DOHH2 (cell line): ENCODE data around the gene DPYD.

Experiments used
- H3F3A ChIP-seq: fragments of 200-600 bp; sonication (generic), shearing (Covaris generic); 2 replicates; pipeline ENCODE4 v1.6.0; 2016; ENCODE audit warnings: antibody characterized with exemption, mild to moderate bottlenecking; ENCODE audit not compliant: control insufficient read depth, insufficient read depth
- H3K27ac ChIP-seq: fragments of 200-600 bp; sonication (generic); 2 replicates; pipeline ENCODE4 v1.5.1; 2014; ENCODE audit warnings: low read depth, mild to moderate bottlenecking, low read length, moderate library complexity
- H3K27me3 ChIP-seq: fragments of 200-600 bp; sonication (generic); 2 replicates; pipeline ENCODE4 v1.6.1; 2014; ENCODE audit warnings: mild to moderate bottlenecking, low read length, mixed read lengths; ENCODE audit not compliant: control insufficient read depth
- H3K36me3 ChIP-seq: fragments of 200-600 bp; sonication (generic); 2 replicates; pipeline ENCODE4 v1.6.1; 2014; ENCODE audit warnings: mild to moderate bottlenecking, low read length, moderate library complexity, mixed read lengths; ENCODE audit not compliant: control insufficient read depth
- H3K4me1 ChIP-seq: fragments of 200-600 bp; sonication (generic); 2 replicates; pipeline ENCODE4 v1.6.1; 2014; ENCODE audit warnings: mild to moderate bottlenecking, low read length, mixed read lengths; ENCODE audit not compliant: control insufficient read depth
- H3K4me2 ChIP-seq: fragments of 200-600 bp; sonication (generic); 2 replicates; pipeline ENCODE4 v1.6.0; 2014; ENCODE audit warnings: mild to moderate bottlenecking, low read length, moderate library complexity
- H3K4me3 ChIP-seq: fragments of 200-600 bp; sonication (generic); 2 replicates; pipeline ENCODE4 v1.5.1; 2014; ENCODE audit warnings: mild to moderate bottlenecking, low read length, mixed read lengths
- H3K79me2 ChIP-seq: fragments of 200-600 bp; sonication (generic); 2 replicates; pipeline ENCODE4 v1.6.1; 2014; ENCODE audit warnings: mild to moderate bottlenecking, low read length, mixed read lengths; ENCODE audit not compliant: control insufficient read depth
- H3K9me2 ChIP-seq: fragments of 200-600 bp; sonication (generic); replicated peaks from 2 replicates; pipeline ENCODE4 v1.6.1; 2014; ENCODE audit warnings: mild to moderate bottlenecking, low read length, mixed read lengths; ENCODE audit not compliant: control insufficient read depth
- H3K9me3 ChIP-seq: fragments of 200-600 bp; sonication (generic); 2 replicates; pipeline ENCODE4 v1.6.1; 2014; ENCODE audit warnings: antibody characterized with exemption, low read length, mixed read lengths; ENCODE audit not compliant: control insufficient read depth, insufficient read depth
- H4K20me1 ChIP-seq: fragments of 200-600 bp; sonication (generic); 2 replicates; pipeline ENCODE4 v1.6.0; 2014; ENCODE audit warnings: low read depth, mild to moderate bottlenecking, antibody characterized with exemption, low read length, moderate library complexity; ENCODE audit not compliant: control insufficient read depth, insufficient read depth
- CTCF ChIP-seq: fragments of 200-600 bp; sonication (generic); IDR thresholded peaks from one replicate; pipeline ENCODE4 v1.5.1; 2014; ENCODE audit warnings: antibody characterized with exemption, mild to moderate bottlenecking, low read depth, low read length; ENCODE audit not compliant: poor library complexity, severe bottlenecking
- EZH2phosphoT487 ChIP-seq: fragments of 200-600 bp; sonication (generic); IDR thresholded peaks from 2 replicates; pipeline ENCODE4 v1.6.1; 2017; ENCODE audit warnings: borderline replicate concordance, mild to moderate bottlenecking, antibody characterized with exemption, low read length, moderate library complexity, mixed read lengths

The DPYD gene

GRCh38 chr1:97212671-97213070 is 708.2 kb downstream of the DPYD start:
- H3K4me3 ChIP-seq, result no peak overlapping the region
- no peak overlapping the region for H3K27ac ChIP-seq
- no peaks in the 10 kb centered on the region for H3K9me2 ChIP-seq
- TF ChIP-seq CTCF (no peak), EZH2phosphoT487 (no peak)
- no peaks in the 10 kb centered on the region for H3K9me3 ChIP-seq
- no peak overlapping the region for H3K4me2 ChIP-seq
- H3K79me2 ChIP-seq, result no peaks in the 10 kb centered on the region
- H4K20me1 ChIP-seq, result no peaks in the 10 kb centered on the region
- H3F3A ChIP-seq, result no peaks in the 10 kb centered on the region
- no peaks in the 10 kb centered on the region for H3K36me3 ChIP-seq
- no peaks in the 10 kb centered on the region for H3K4me1 ChIP-seq
- no peaks in the 10 kb centered on the region for H3K27me3 ChIP-seq

- Histone ChIP-seq H3K4me1 (no peaks in the 10 kb centered on the region), H3K27ac (no peak overlapping the region), H4K20me1 (no peaks in the 10 kb centered on the region), H3F3A (no peaks in the 10 kb centered on the region), H3K79me2 (no peaks in the 10 kb centered on the region), H3K36me3 (no peaks in the 10 kb centered on the region), H3K9me3 (no peaks in the 10 kb centered on the region), H3K4me3 (no peak overlapping the region), H3K9me2 (no peaks in the 10 kb centered on the region), H3K27me3 (no peaks in the 10 kb centered on the region), H3K4me2 (no peak overlapping the region)
- no peak for TF ChIP-seq EZH2phosphoT487
- TF ChIP-seq CTCF, result no peak
Measured at GRCh38 chr1:97210307-97210706, 710.5 kb downstream of the DPYD start.

- Histone ChIP-seq H3K27ac (no peak overlapping the region), H3K4me2 (no peak overlapping the region), H3F3A (no peaks in the 10 kb centered on the region), H3K9me3 (no peaks in the 10 kb centered on the region), H3K4me1 (no peaks in the 10 kb centered on the region), H3K9me2 (no peaks in the 10 kb centered on the region), H4K20me1 (no peaks in the 10 kb centered on the region), H3K27me3 (no peaks in the 10 kb centered on the region), H3K36me3 (no peaks in the 10 kb centered on the region), H3K4me3 (no peak overlapping the region), H3K79me2 (no peaks in the 10 kb centered on the region)
- TF ChIP-seq EZH2phosphoT487 (no peak), CTCF (no peak)
Measured at GRCh38 chr1:97209381-97209957, 711.4 kb downstream of the DPYD start.
